ENCODE results near the gene TRAPPC2L.

Gene TRAPPC2L

GRCh38 chr16:88911136-88911945, 54.4 kb downstream of the TRAPPC2L start:
- DNase-seq = no peak

- DNase-seq = no peak
These were observed 55.0 kb downstream of the TRAPPC2L start for GRCh38 chr16:88911946-88912310.

Data from suppressor macrophage treated with lipopolysaccharide for 4 hours (primary cell).